ENCODE measurements around the gene PRPF6. TPM values are rescaled to one million over a fixed set of nuclear protein-coding genes. Genes with fewer than 3 reads are reported as not detected.

The PRPF6 gene, protein sequence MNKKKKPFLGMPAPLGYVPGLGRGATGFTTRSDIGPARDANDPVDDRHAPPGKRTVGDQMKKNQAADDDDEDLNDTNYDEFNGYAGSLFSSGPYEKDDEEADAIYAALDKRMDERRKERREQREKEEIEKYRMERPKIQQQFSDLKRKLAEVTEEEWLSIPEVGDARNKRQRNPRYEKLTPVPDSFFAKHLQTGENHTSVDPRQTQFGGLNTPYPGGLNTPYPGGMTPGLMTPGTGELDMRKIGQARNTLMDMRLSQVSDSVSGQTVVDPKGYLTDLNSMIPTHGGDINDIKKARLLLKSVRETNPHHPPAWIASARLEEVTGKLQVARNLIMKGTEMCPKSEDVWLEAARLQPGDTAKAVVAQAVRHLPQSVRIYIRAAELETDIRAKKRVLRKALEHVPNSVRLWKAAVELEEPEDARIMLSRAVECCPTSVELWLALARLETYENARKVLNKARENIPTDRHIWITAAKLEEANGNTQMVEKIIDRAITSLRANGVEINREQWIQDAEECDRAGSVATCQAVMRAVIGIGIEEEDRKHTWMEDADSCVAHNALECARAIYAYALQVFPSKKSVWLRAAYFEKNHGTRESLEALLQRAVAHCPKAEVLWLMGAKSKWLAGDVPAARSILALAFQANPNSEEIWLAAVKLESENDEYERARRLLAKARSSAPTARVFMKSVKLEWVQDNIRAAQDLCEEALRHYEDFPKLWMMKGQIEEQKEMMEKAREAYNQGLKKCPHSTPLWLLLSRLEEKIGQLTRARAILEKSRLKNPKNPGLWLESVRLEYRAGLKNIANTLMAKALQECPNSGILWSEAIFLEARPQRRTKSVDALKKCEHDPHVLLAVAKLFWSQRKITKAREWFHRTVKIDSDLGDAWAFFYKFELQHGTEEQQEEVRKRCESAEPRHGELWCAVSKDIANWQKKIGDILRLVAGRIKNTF
- total RNA-seq = 10 to 100 TPM; 66.5 to 67.7 TPM

DNA sequence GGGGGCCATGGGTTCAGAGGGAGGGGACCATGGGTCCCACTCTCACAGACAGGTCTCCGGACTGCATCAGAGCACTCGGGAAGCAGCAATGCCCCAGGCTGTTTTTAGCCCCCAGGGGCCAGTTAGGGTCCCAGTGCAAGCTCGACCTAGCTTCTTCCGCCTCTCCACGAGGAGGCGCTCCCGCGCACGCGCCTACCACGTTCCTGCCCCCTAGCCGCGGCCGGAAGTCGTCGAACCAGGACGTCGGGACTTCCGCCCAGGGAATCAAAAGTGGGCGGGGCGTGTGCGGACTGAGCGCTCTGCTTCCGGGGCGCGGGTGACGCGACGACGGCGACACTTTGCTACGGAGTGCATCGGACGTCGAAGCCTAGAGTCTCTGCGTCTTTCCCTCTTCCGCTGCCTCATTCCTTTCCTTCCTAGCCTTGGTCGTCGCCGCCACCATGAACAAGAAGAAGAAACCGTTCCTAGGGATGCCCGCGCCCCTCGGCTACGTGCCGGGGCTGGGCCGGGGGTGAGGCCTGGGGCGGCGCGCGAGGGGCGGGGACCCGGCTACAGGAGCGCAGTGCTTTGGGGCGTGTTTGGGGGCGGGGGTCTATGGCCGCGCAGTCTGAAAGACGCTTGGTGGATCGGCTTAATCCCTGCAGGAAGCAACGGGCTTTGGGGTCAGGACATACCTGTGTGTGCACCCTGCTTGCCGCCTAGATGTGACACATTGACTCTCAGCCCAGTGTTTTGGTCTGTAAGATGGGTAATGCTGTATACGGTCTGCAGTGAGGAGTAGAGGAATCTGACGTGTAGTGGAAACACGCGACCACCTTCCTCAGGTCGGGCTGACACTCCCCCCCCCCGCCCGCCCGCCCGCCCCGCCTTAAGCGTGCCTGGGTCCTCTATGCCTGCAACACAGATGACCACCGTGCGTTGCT is at the start of gene PRPF6:
TSS of gene PRPF6 (plus strand) at position 327 of the 923 bp plus-strand sequence. CDS start at position 441, 114 bp downstream.
- CTCF ChIA-PET = interaction anchor here (0.9 to 4.5 kb wide), 14 partner anchors 13 to 443 kb away, joined by 3 to 41 read pairs (median 4); partner anchors contain the start of genes ARFRP1, LIME1, RGS19 and TCEA2
- POLR2A ChIA-PET = interaction anchor here (0.7 to 2.0 kb wide), 5 partner anchors 24 to 460 kb away, joined by 3 to 13 read pairs (median 5); partner anchors contain the start of genes LKAAEAR1 and PPDPF

DNA sequence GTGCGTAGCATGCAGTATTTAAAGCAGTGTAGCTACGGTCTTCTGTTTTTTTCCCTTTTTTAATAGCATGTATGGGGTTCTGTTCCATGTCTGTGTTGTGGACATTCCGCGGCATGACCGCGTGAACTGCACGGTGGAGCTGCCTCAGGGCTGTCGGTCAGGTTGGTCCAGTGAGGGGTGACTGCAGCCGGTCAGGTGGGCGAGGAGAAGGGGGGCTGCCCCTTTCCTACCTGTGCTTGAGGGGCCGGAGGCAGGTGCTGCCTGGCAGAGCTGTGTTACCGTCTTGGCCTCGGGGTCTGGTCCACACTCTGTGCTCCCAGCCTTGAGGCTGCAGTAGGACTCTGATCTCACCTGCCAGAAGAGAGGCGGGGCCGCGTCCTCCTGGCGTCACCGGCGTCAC is 49.2 kb upstream of the PRPF6 start:
- POLR2A ChIA-PET = no interaction called here
- CTCF ChIA-PET = no interaction called here

DNA sequence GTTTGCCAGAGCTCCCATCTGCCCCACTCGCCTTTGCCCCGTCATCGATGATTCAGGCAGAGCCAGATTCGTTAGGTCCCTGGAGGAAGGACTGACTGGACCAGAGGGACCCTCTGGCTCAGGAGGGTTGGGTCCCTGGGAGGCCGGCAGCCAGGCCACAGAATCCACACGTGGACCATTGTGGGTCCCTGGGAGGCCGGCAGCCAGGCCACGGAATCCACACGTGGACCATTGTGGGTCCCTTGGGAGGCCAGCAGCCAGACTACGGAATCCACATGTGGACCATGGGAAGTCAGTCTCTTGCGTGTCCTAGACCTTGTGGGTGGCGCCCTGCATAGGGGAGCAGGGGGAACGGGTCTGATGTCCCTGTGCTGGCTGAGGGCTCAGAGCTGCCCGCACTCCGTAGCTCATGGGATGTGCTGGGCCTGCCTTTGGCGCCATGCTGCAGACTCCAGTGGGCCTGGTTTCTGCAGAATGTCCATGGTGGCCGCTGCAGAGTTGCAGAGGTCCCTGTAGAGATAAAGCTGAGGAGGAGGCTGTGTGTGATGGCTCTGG is 48.2 kb upstream of the PRPF6 start:
- POLR2A ChIA-PET = no interaction called here
- CTCF ChIA-PET = interaction anchor here (0.6 to 0.9 kb wide), 2 partner anchors 41 to 279 kb away, joined by 3 to 4 read pairs; partner anchors contain the start of gene STMN3

DNA sequence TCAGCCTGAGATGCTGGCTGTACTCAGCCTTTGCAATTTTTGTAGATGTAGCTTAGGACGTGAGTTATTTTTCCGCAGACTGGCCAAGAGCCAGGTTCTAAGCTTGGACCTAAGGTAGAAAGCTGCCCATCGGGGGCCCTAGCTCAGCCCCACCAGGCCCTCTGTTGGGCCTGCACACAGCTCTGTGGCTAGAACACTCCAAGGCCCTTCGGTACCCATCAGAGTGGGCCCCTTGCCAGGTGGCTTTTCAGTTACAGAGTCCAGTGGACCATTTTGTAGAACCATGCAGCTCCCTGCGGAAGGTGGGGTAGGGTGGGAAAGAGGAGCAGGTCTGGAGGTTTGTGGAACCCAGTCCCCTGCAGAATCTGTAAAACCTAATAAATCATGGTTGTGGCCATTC is 47.3 kb upstream of the PRPF6 start:
- POLR2A ChIA-PET = interaction anchor here (0.5 kb wide), 1 partner anchor 32 kb away, joined by 4 read pairs; no protein-coding TSS in a partner anchor
- CTCF ChIA-PET = interaction anchor here (0.9 kb wide), 1 partner anchor 40 kb away, joined by 3 read pairs; no protein-coding TSS in a partner anchor

DNA sequence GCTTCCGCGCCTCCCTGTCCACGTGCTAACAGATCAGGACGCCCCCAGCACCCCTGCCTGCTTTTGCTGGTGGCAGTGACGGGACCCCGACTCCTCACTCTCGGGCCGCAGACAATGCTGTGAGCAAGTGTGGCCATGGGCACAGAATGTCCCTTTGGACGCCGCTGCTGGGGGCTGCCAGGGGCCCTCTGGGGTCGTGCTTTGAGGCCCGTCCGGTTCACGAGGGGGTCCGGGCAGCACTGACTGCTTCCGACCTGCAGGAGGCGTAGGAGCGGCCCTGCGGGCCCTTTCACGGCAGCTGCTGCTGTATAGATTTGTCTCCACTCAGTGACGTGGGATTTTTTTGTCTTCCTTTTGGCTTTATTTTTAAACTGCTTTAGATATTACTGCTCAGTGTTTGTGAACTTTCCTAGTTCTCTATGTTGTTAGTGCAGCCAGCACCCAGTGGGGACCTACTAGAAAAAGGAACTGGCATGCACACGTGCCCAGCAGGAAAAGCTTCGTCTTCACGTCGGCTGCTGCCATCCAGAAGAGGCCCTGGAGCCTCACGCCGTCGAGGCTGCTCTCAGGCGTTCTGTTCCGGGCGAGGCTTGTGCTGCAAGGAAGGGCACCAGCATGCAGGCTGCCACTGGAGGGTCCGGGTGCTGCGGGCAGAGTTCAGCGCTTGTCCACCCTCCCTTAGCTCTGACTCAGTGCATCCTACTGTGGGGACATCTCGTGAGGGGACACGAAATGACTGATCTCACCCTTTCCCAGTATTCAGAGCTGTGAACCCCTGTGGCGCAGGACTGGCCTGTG is 46.5 kb upstream of the PRPF6 start:
- CTCF ChIA-PET = interaction anchor here (1.0 kb wide), 1 partner anchor 123 kb away, joined by 5 read pairs; no protein-coding TSS in a partner anchor
- POLR2A ChIA-PET = no interaction called here

DNA sequence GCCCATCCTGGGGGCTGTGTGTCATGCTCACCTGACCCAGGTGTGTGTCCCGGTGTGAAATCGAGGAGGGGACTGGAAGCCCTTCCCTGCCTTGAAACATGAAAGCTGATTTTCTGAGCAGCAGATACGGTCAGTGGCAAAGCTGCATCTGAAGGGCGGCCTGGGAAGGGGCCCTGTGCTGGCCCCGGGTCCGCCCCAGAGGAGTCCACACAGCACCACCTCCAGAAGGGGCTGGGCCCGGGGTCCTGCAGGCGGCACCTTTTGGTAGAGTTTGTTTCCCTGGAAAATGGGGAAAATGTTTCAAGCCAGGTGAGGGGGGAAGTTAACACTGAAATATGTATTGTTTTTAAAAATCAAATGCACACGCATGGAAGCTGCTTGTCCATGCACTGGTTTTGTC is 45.5 kb upstream of the PRPF6 start:
- POLR2A ChIA-PET = no interaction called here
- CTCF ChIA-PET = interaction anchor here (1.0 kb wide), 1 partner anchor 122 kb away, joined by 5 read pairs; no protein-coding TSS in a partner anchor

DNA sequence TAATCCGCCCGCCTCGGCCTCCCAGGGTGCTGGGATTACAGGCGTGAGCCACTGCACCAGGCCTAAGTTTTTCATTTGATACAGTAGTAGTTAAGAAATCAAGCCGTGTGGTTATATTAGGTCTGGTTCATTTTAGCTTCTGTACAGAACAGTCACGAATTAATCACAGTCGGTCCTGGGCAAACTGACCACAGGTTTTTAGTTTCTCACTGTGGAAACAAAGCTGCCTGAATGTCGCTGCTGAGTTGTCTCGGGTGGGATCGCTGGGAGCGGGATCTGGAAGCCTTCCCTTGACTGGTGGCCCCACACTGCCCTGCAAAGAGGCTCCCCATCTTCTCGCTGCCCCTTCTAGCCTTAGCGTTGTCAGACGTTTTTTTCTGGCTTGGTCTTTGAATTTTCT is 43.3 kb upstream of the PRPF6 start:
- ChIA-PET CTCF (no interaction called here), POLR2A (interaction anchor here (0.6 kb wide), 1 partner anchor 246 kb away, joined by 5 read pairs; no protein-coding TSS in a partner anchor)

DNA sequence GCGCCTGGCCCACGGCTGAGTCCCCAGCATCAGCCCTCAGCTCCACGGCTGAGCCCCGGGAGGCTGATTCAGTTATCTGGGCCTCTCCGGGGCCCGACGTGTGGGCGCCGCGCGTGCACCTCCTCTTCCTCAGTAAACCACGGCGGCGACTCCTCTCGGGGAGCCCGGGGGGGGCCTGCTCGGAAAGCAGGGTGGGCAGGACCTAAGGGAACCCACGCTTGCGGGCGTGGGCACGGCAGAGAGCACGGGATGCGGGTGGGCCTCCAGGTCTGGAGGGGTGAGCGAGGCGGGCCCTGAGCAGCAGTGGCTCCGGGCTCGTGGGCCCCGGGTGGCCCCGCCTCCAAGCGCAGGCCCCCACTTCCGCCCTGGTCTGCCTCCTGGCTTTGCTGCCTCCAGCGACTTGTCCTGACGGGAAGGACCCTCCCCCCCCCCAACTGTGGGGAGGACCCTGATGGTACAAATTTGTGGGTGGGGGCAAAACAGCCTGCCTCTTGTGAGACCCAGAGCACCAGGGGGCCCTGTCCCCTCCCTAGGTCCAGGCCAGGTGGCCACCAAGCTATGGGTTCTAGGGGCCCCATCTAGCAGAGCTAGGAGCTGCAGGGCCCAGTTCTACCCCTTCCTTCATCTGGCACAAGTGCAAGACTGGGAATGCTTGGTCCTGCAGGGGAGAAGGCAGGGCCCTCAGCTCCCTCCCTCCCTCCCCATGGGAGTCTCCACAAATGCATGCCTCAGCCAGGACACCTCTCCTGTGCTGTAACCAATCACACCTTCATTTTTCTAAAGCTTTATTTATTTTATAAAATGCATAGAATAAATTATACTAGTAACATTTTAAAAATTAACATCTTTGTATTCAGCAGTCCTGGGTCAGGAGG is 41.6 kb upstream of the PRPF6 start:
- ChIA-PET CTCF (no interaction called here), POLR2A (no interaction called here)

DNA sequence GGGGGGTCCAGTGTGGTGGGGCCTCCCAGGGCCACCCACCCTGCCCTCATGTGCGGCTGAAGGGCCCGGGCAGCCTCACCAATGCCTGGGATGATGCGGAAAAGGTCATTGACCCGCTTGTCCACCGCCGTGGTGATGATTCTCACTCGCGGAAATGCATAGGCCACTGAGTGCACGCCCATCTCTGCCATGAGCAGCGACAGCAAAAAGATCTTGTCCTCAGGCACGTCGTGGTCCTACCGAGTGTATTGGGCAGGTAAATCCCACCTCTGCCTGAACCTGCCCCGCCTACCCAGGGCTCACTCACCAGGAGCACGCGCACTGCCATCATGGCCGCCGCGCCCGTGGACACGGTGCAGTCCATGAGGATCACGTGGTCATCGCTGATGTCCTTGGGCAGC is 40.9 kb upstream of the PRPF6 start:
- POLR2A ChIA-PET = no interaction called here
- CTCF ChIA-PET = no interaction called here

DNA sequence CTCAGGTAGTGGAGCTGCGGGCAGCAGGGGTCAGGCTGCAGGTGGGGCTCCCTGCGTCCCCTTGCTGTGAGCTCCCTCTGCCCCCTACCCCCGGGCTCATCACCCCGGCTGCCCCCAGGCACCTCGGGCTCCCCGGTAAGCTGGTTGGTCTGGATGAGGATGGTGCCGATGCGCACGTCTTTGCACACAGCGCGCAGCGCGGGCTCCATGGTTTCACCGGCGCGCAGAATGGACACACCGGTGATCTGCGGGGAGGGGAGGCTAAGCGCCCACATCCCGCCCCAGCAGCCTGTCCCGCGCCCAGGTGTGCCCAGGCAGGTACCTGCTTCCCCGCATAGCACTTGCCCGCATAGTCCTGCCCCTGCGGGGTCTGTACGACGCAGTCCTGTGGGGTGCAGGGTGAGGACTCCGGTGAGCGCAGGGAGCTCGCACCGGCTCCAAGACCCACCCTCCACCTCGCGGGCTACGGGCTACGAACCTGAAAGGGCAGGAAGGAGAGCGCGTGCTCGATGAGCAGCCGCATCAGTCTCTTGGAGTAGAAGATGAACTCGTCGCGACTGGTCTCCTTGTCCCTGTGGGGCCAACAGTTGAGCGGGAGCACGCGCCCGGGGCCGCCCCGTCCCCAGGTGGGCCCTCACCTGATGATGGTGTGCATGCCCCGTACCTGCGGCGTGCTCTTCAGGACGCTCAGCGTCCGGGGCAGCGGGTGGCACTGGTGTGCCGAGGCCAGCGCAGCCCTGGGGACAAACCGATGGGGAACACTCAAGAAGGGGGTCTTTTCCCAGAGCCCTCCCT is 40.3 kb upstream of the PRPF6 start:
- ChIA-PET POLR2A (interaction anchor here (0.6 kb wide), 1 partner anchor 25 kb away, joined by 4 read pairs; no protein-coding TSS in a partner anchor), CTCF (no interaction called here)

DNA sequence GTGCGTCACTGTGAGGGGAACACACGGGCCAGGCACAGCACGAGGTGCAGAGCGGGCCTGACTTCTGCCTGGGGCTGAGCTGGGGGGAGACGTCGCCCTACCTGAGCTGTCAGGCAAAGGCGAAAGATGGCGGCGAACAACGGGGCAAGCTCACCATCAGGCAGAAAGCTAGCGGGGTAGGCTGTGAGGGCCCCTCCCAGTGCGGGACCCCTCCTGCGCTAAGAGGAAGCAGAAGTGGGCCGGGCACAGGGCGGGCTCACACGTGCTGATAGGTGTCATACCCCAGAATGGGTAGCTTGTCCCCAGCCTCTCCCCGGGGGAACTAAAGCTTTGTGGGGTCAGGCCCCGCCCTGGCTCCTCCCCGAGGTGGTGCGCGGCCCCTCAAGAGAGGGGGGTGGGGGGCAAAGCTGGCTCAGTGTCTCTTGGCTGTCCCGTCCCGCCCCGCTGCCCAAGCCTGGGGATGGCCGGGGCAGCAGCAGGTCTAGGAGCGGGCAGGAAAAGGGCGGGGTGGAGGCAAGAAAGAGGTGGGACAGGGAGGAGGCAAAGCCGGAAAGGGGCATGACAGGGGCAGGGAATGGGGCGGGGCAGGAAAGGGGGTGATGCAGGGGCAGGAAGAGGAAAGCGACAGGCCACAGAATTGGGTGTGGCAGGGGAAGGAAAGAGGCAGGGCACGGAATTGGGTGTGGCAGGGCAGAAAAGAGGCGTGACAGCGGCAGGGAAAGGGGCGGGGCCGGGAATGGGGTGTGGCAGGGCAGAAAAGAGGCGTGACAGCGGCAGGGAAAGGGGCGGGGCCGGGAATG is 39.5 kb upstream of the PRPF6 start:
- CTCF ChIA-PET = interaction anchor here (0.7 kb wide), 1 partner anchor 76 kb away, joined by 3 read pairs; no protein-coding TSS in a partner anchor
- POLR2A ChIA-PET = interaction anchor here (0.6 kb wide), 1 partner anchor 26 kb away, joined by 4 read pairs; no protein-coding TSS in a partner anchor

DNA sequence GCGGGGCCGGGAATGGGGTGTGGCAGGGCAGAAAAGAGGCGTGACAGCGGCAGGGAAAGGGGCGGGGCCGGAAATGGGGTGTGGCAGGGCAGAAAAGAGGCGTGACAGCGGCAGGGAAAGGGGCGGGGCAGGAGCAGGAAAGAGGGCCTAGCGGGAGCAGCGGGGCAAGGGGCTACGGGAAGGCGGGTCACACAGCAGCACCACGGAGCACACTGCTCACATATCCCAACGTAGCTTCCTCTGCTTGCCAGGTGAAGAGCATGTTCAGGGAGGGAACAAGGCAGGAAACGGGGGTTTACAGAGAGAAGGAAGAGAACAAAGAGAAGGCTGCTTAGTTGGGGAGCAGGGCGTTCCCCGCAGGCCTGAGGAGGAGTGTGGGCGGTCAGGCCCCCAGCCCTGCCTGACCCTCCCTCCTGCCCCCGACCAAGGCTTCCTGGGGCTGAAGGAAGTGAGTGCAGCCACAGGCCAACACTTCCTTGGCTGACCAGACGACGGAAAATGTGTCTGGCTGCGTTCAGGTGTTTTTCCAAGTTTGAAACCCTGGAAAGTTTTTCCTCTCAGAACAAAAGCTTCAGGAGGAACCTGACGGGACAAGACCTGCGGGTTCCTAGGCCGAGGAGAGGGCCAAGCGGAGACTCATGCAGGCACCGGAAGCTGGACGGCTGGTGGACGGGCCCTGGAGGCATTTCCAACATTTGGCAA is 38.5 kb upstream of the PRPF6 start:
- POLR2A ChIA-PET = interaction anchor here (0.6 kb wide), 1 partner anchor 69 kb away, joined by 4 read pairs; no protein-coding TSS in a partner anchor
- CTCF ChIA-PET = interaction anchor here (0.7 to 1.0 kb wide), 2 partner anchors 32 to 75 kb away, joined by 3 read pairs; no protein-coding TSS in a partner anchor

DNA sequence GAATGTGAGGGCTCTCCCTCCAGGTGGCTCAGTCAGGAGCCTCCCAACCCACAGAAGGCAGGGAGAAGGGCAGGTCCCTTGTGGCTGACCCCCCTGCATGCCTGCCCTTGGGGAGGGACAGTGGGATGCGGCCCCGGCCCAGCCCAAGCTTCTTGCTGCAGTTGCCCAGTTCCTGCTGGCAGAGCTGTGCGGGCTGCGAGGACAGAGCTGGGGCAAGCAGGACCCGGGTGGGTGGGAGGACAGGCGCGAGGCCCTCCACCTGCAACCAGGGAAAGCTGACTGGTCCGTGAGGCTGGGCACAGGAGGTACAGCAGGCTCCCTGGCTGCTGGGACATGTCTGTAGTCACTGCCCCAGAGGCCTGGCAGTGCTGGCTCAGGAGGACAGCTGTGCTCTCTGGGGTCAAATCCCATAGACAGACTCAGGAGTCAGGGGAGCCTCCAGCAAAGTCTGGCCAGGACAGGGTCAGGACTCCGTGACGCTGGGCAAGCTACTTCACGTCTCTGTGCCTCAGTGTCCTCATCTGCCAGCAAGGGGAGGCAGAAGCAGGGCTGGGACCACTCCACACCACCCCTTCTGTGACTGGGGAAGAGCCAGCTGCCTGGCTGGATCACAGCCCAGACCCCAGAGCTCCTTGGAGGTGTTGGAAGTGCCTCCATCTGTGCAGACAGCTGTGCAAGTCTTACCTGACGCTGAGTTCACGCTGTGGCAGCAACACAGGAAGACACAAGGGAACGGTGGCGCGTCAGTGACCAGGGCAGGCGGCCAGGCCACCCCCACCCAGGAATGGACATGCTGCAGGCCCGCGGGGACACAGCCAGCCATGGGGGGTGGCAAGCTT is 37.7 kb upstream of the PRPF6 start:
- POLR2A ChIA-PET = interaction anchor here (0.5 kb wide), 1 partner anchor 28 kb away, joined by 5 read pairs; no protein-coding TSS in a partner anchor
- CTCF ChIA-PET = interaction anchor here (1.0 kb wide), 1 partner anchor 31 kb away, joined by 3 read pairs; no protein-coding TSS in a partner anchor

DNA sequence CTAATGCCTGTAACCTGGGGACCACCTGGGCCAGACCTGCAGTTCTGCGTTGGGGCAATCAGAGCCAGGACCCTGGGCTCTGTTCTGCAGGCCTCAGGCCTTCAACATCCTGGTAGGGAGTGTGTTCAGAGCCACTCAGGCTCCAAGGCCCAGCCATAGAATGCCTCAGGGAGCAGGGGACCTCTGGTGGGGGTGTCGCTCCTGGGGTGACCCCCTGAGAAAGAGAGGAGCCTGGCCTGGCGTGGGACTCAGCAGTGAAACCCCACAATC is 37.2 kb upstream of the PRPF6 start:
- POLR2A ChIA-PET = no interaction called here
- CTCF ChIA-PET = no interaction called here

Data from activated CD8-positive, alpha-beta memory T cell treated with anti-CD3 and anti-CD28 coated beads for 36 hours (primary cell).